Calu3 (cell line): ENCODE measurements around the gene ZNF148. TPM values are rescaled to one million over a fixed set of nuclear protein-coding genes. Genes with fewer than 3 reads are reported as not detected.

Experiments used
- BruUV-seq: library from RNA; stranded (reverse); fragments of 400-500 nt; replicated peaks from 2 replicates; lab custom pipeline; 2021; lab: Mats Ljungman, UMichigan
- CTCF ChIA-PET: fragments of 300-600 bp; sonication (Branson Sonifier 250); formaldehyde crosslinking; loops from one replicate; lab custom pipeline; 2022; ENCODE audit warnings: antibody characterized with exemption; lab: Charles Lee
- DNase-seq: peaks from one replicate; pipeline ENCODE4 v3.0.0; 2022
- H3K27ac Mint-ChIP-seq: one replicate; pipeline ENCODE4 v1.8.0; 2022; ENCODE audit warnings: mixed read lengths; ENCODE audit not compliant: unreplicated experiment
- H3K27me3 Mint-ChIP-seq: one replicate; pipeline ENCODE4 v1.8.0; 2022; ENCODE audit warnings: mixed read lengths; ENCODE audit not compliant: unreplicated experiment
- H3K36me3 Mint-ChIP-seq: one replicate; pipeline ENCODE4 v1.8.0; 2022; ENCODE audit warnings: mild to moderate bottlenecking, moderate library complexity, mixed read lengths; ENCODE audit not compliant: insufficient read depth, unreplicated experiment
- H3K4me1 Mint-ChIP-seq: one replicate; pipeline ENCODE4 v1.8.0; 2022; ENCODE audit warnings: mild to moderate bottlenecking, low read depth, mixed read lengths; ENCODE audit not compliant: unreplicated experiment
- H3K4me3 Mint-ChIP-seq: one replicate; pipeline ENCODE4 v1.8.0; 2022; ENCODE audit warnings: mild to moderate bottlenecking, low read depth, moderate library complexity, mixed read lengths; ENCODE audit not compliant: unreplicated experiment
- H3K9me3 Mint-ChIP-seq: one replicate; pipeline ENCODE4 v1.8.0; 2022; ENCODE audit warnings: low read depth, mixed read lengths; ENCODE audit not compliant: unreplicated experiment
- CTCF ChIP-seq: fragments of 200-600 bp; IDR thresholded peaks from one replicate; pipeline ENCODE4 v1.8.0; 2022; ENCODE audit warnings: antibody characterized with exemption; ENCODE audit not compliant: unreplicated experiment
- intact Hi-C: fragments of 100-400 bp; cut with micrococcal nuclease; formaldehyde crosslinking; loops from one replicate; pipeline ENCODE4 v1.10.0; 2022; ENCODE audit not compliant: unreplicated experiment
- total RNA-seq: library from RNA; stranded (reverse); gene quantifications from 2 replicates; pipeline ENCODE4 v1.2.3, GENCODE V29; 2022

Gene ZNF148
- total RNA-seq, 1 experiment from 2014 or later = 55.0 TPM

DNA sequence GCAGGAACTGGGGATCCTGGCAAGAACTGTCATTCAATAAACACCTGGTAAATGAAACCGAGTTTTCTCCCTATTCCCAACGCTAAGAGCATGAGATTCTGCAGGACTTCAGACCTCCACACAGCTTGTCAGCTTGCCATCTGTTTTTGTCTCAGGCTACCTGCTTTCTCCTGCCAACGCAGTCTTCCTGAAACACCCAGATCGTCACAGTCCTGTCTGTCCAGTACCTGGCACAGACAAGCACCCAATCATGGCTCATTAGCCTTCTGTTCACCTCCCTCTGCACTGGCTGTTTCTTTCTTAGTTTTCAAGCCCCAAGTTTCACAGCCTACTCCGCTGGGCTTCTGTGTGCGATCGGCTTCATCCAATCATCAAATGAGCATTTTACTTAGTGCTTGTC, 167.6 kb downstream of the ZNF148 start:
- H3K36me3 Mint-ChIP-seq = peaks cover 13% of the 10 kb centered on the region

GRCh38 chr3:125206934-125207333, 168.2 kb downstream of the ZNF148 start:
- no peak overlapping the region for H3K4me3 Mint-ChIP-seq

More for the DNA sequence above, 167.6 kb downstream of the ZNF148 start:
- H3K4me3 Mint-ChIP-seq = no peak overlapping the region
- DNase-seq = no peak
- no peaks in the 10 kb centered on the region for H3K9me3 Mint-ChIP-seq
- H3K4me1 Mint-ChIP-seq = peaks cover 33% of the 10 kb centered on the region
- TF ChIP-seq CTCF = no peak
- H3K27me3 Mint-ChIP-seq = no peaks in the 10 kb centered on the region
- no peak overlapping the region for H3K27ac Mint-ChIP-seq
- CTCF ChIA-PET = no interaction called here
- intact Hi-C loops = no loop called here
- BruUV-seq = no TSS peak

DNA sequence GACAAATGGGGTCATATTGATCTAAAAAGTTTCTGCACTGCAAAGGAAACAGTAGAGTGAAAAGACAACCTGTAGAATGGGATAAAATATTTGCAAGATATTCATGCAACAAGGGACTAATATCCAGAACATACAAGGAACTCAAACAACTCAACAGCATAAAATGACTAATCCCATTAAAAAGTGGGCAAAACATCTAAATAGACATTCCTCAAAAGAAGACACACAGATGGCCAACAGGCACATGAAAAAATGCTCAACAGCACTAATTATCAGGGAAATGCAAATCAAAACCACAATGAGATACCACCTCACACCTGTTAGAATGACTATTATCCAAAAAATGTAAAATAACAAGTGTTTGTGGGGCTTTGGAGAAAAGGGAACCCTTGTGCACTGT, 171.4 kb downstream of the ZNF148 start:
- DNase-seq = no peak

More at GRCh38 chr3:125206934-125207333, 168.2 kb downstream of the ZNF148 start:
- TF ChIP-seq CTCF = no peak
- CTCF ChIA-PET = no interaction called here
- Mint-ChIP-seq H3K4me1 (peaks cover 33% of the 10 kb centered on the region), H3K9me3 (no peaks in the 10 kb centered on the region), H3K27ac (no peak overlapping the region), H3K27me3 (no peaks in the 10 kb centered on the region), H3K36me3 (peaks cover 7% of the 10 kb centered on the region)
- DNase-seq = no peak
- BruUV-seq = no TSS peak
- intact Hi-C loops = no loop called here

DNA sequence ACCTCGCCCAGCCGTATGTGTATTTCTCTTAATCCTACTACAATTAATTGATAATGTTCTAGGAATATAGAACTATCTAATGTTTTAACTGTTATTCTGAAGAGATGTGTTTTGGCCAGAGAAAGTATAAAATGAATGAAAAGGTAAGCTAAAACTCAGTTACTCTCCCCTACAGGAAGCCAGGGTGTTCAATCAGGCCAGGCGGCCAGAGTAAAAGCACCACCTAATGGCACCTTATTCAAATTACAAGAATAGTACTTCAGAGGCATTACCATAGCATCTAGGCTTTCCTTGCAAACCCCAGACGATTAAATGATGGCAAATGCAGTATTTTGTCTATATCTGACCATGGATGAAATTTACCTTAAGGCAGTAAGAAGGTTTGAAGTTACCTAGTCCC, 172.9 kb downstream of the ZNF148 start:
- Mint-ChIP-seq H3K27me3 (no peaks in the 10 kb centered on the region), H3K36me3 (no peaks in the 10 kb centered on the region), H3K4me1 (no peaks in the 10 kb centered on the region), H3K9me3 (no peaks in the 10 kb centered on the region), H3K27ac (no peak overlapping the region), H3K4me3 (no peak overlapping the region)
- BruUV-seq = no TSS peak
- no peak for TF ChIP-seq CTCF
- no peak for DNase-seq
- CTCF ChIA-PET = interaction anchor here (1.2 kb wide), 1 partner anchor 9 kb away, joined by 4 read pairs; no protein-coding TSS in a partner anchor
- intact Hi-C loops = no loop called here

More for the DNA sequence above, 171.4 kb downstream of the ZNF148 start:
- CTCF ChIA-PET = interaction anchor here (0.6 kb wide), 1 partner anchor 331 kb away, joined by 11 read pairs; no protein-coding TSS in a partner anchor
- intact Hi-C loops = no loop called here
- H3K4me3 Mint-ChIP-seq = no peak overlapping the region
- H3K27ac Mint-ChIP-seq = no peak overlapping the region
- H3K9me3 Mint-ChIP-seq = no peaks in the 10 kb centered on the region
- H3K36me3 Mint-ChIP-seq = no peaks in the 10 kb centered on the region
- peaks cover 7% of the 10 kb centered on the region for H3K4me1 Mint-ChIP-seq
- no peaks in the 10 kb centered on the region for H3K27me3 Mint-ChIP-seq
- BruUV-seq = no TSS peak
- TF ChIP-seq CTCF = no peak
